B cell (primary cell): ENCODE data around the gene C11orf91. TPM values are rescaled to one million over a fixed set of nuclear protein-coding genes. Genes with fewer than 3 reads are reported as not detected.

Experiments used
- ATAC-seq: fragments of 200-7000 bp; cut with Tn5 transposase; one replicate; pipeline ENCODE4 v1.10.0; 2021; ENCODE audit warnings: low read depth, mild to moderate bottlenecking, moderate number of reproducible peaks, moderate library complexity
- CTCF ChIA-PET: fragments of 350-600 bp; sonication (Branson Sonifier 250); formaldehyde crosslinking; loops from one replicate; lab custom pipeline; 2021; ENCODE audit warnings: antibody characterized with exemption, inconsistent platforms; lab: Charles Lee
- POLR2A ChIA-PET: fragments of 350-600 bp; sonication (Branson Sonifier 250); formaldehyde crosslinking; loops from one replicate; lab custom pipeline; 2021; ENCODE audit warnings: antibody characterized with exemption; lab: Charles Lee
- DNase-seq: peaks from one replicate; pipeline ENCODE4 v3.0.0; 2013
- H2AFZ ChIP-seq: 2 replicates; pipeline ENCODE4 v1.6.1; 2012; ENCODE audit warnings: mild to moderate bottlenecking, low read depth, low read length; ENCODE audit not compliant: insufficient read depth, poor library complexity, severe bottlenecking
- H3K27ac ChIP-seq, 2 donors: 1 replicate in 1 of 2; 2 replicates in 1 of 2; pipeline ENCODE4 v1.5.1; 2012 to 2013; ENCODE audit warnings: low read length in 2 of 2, mild to moderate bottlenecking in 2 of 2, moderate library complexity in 1 of 2
- H3K27me3 ChIP-seq, 4 experiments: fragments of 200-600 bp in 1 of 4; sonication (generic) in 1 of 4; replicated peaks in 1 of 4; 1 replicate in 2 of 4; 2 replicates in 2 of 4; pipeline versions ENCODE4 v1.6.1 to v1.7.0; 2013 to 2016; ENCODE audit warnings: low read length in 3 of 4, mild to moderate bottlenecking in 2 of 4, mixed read lengths in 1 of 4, moderate library complexity in 1 of 4; ENCODE audit not compliant: insufficient read depth in 4 of 4, control insufficient read depth in 3 of 4; ENCODE audit errors: control extremely low read depth in 1 of 4
- H3K36me3 ChIP-seq, 2 experiments: replicated peaks in 1 of 2; 1 replicate in 1 of 2; 2 replicates in 1 of 2; pipeline versions ENCODE4 v1.6.1 to v1.7.1; 2013; ENCODE audit warnings: low read length in 1 of 2; ENCODE audit not compliant: insufficient read depth in 2 of 2, control insufficient read depth in 1 of 2; ENCODE audit errors: control extremely low read depth in 1 of 2, extremely low read depth in 1 of 2
- H3K4me1 ChIP-seq, 2 donors: fragments of 200-600 bp in 1 of 2; sonication (generic) in 1 of 2; 1 replicate in 1 of 2; 2 replicates in 1 of 2; pipeline versions ENCODE4 v1.5.1 to v1.6.1; 2013 to 2017; ENCODE audit warnings: low read length in 2 of 2; ENCODE audit not compliant: control insufficient read depth in 2 of 2, insufficient read depth in 2 of 2
- H3K4me2 ChIP-seq: replicated peaks from 2 replicates; pipeline ENCODE3; 2012; ENCODE audit warnings: mild to moderate bottlenecking, low read depth, low read length; ENCODE audit not compliant: poor library complexity, severe bottlenecking
- H3K4me3 ChIP-seq, 5 experiments: fragments of 200-600 bp in 1 of 5; sonication (generic) in 1 of 5; 1 replicate in 3 of 5; 2 replicates in 2 of 5; pipeline versions ENCODE4 v1.5.1 to v1.7.0; 2011 to 2016; ENCODE audit warnings: low read length in 4 of 5, mild to moderate bottlenecking in 4 of 5, low read depth in 2 of 5, control low read depth in 1 of 5, moderate library complexity in 1 of 5; ENCODE audit not compliant: insufficient read depth in 1 of 5; ENCODE audit errors: control extremely low read depth in 1 of 5, extremely low read depth in 1 of 5
- H3K79me2 ChIP-seq: fragments of 200-600 bp; sonication (generic); one replicate; pipeline ENCODE4 v1.6.0; 2016; ENCODE audit warnings: low read length; ENCODE audit not compliant: control insufficient read depth, insufficient read depth
- H3K9ac ChIP-seq: fragments of 200-600 bp; sonication (generic); 2 replicates; pipeline ENCODE4 v1.6.1; 2017; ENCODE audit warnings: mild to moderate bottlenecking, low read length, moderate library complexity
- H3K9me3 ChIP-seq, 3 donors: one replicate each; pipeline versions ENCODE4 v1.6.1 to v1.7.1; 2013; ENCODE audit warnings: low read length in 2 of 3; ENCODE audit not compliant: control insufficient read depth in 2 of 3, insufficient read depth in 1 of 3; ENCODE audit errors: control extremely low read depth in 1 of 3
- H4K20me1 ChIP-seq: 2 replicates; pipeline ENCODE4 v1.6.0; 2012; ENCODE audit warnings: mild to moderate bottlenecking, low read length; ENCODE audit not compliant: insufficient read depth, control insufficient read depth, poor library complexity, severe bottlenecking
- H3K27ac Mint-ChIP-seq: one replicate; pipeline ENCODE4 v1.8.0; 2021; ENCODE audit warnings: mixed read lengths
- H3K27me3 Mint-ChIP-seq: one replicate; pipeline ENCODE4 v1.8.0; 2021; ENCODE audit warnings: mixed read lengths
- H3K4me1 Mint-ChIP-seq: one replicate; pipeline ENCODE4 v1.8.0; 2021; ENCODE audit warnings: mixed read lengths
- H3K4me3 Mint-ChIP-seq: one replicate; pipeline ENCODE4 v1.8.0; 2021; ENCODE audit warnings: mixed read lengths
- H3K9me3 Mint-ChIP-seq: one replicate; pipeline ENCODE4 v1.8.0; 2022; ENCODE audit warnings: mixed read lengths; ENCODE audit not compliant: insufficient read depth
- CTCF ChIP-seq: fragments of 200-600 bp; IDR thresholded peaks from one replicate; pipeline ENCODE4 v1.8.0; 2022; ENCODE audit warnings: antibody characterized with exemption, mild to moderate bottlenecking
- EZH2 ChIP-seq: IDR thresholded peaks from 2 replicates; pipeline ENCODE4 v1.6.1; 2012; ENCODE audit warnings: borderline replicate concordance, low read depth, mild to moderate bottlenecking, moderate library complexity, low read length; ENCODE audit not compliant: insufficient read depth, poor library complexity, severe bottlenecking
- WGBS: methylation state at CpG from one replicate; pipeline ENCODE4 v1.1.5; 2013; ENCODE audit warnings: missing lambda C conversion rate; ENCODE audit not compliant: insufficient coverage; 5-methylcytosine and 5-hydroxymethylcytosine counted together
- intact Hi-C: fragments of 100-400 bp; cut with micrococcal nuclease; formaldehyde crosslinking; loops from one replicate; pipeline ENCODE4 v1.10.0; 2022
- polyA plus RNA-seq: library from polyadenylated mRNA; depleted of rRNA; stranded (reverse); fragments of >200 nt; gene quantifications from 2 replicates; pipeline ENCODE4 v1.2.3, GENCODE V29; 2012
- total RNA-seq, 2 donors: library from RNA; stranded (reverse); fragments of 120-200 nt in 1 of 2; gene quantifications; 1 replicate in 1 of 2; 2 replicates in 1 of 2; pipeline versions ENCODE4 v1.2.3 to v1.2.4, GENCODE V29; 2013 to 2022

The C11orf91 gene
- total and polyA plus RNA-seq, 2 donors (not counting 1 experiment from before 2014, with no cell fraction given), result not detected

DNA sequence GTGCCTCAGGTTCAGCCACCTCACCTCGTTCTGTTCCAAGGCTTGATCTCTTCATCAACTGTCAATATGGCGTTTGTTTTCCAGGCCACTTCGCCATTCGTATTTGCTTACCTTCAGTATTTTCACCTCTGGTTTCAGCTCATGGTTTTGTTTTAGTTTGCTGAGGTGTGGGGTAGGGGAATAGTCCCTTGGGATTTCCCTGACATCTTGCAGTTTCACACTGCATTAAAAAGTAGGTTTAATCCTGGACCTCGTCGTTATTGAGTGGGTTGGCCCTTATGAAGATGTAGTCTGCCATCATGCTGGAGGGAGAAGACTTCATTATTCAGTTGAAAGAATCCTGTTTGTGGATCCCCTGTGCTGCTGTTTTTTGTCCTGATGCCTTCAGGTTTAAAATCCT, 46.0 kb downstream of the C11orf91 start:
- Histone ChIP-seq H2AFZ (no peak overlapping the region), H3K79me2 (no peaks in the 10 kb centered on the region), H3K27me3 (peaks cover 0 to 7% (median 0%) of the 10 kb centered on the region in 4 experiments), H3K4me2 (no peak overlapping the region), H3K4me3 (no peak overlapping the region), H4K20me1 (no peaks in the 10 kb centered on the region), H3K36me3 (no peaks in the 10 kb centered on the region), H3K9ac (no peak overlapping the region), H3K9me3 (no peaks in the 10 kb centered on the region), H3K4me1 (no peaks in the 10 kb centered on the region), H3K27ac (no peak overlapping the region)
- H3K9me3 Mint-ChIP-seq, result no peaks in the 10 kb centered on the region
- no peak overlapping the region for H3K4me3 Mint-ChIP-seq
- DNase-seq (no peak), ATAC-seq (no peak)
- POLR2A ChIA-PET, result no interaction called here
- CTCF ChIA-PET, result no interaction called here
- WGBS, result 73% methylated on average over 4 of the region's 6 CpGs
- H3K27me3 Mint-ChIP-seq, result peaks cover 18% of the 10 kb centered on the region
- TF ChIP-seq CTCF, result no peak
- TF ChIP-seq EZH2, result no peak
- no peak overlapping the region for H3K27ac Mint-ChIP-seq
- no peaks in the 10 kb centered on the region for H3K4me1 Mint-ChIP-seq
- intact Hi-C loops, result no loop called here

- no peaks in the 10 kb centered on the region for H3K79me2 ChIP-seq
- TF ChIP-seq CTCF (no peak), EZH2 (no peak)
- ATAC-seq (no peak), DNase-seq (no peak)
- H3K4me1 ChIP-seq, result no peaks in the 10 kb centered on the region
- no peaks in the 10 kb centered on the region for H3K9me3 ChIP-seq
- ChIA-PET POLR2A (no interaction called here), CTCF (no interaction called here)
- Mint-ChIP-seq H3K4me3 (no peak overlapping the region), H3K9me3 (no peaks in the 10 kb centered on the region), H3K27ac (no peak overlapping the region), H3K4me1 (no peaks in the 10 kb centered on the region), H3K27me3 (peaks cover 18% of the 10 kb centered on the region)
- no peak overlapping the region for H3K4me2 ChIP-seq
- no peak overlapping the region for H3K27ac ChIP-seq
- H3K36me3 ChIP-seq, result no peaks in the 10 kb centered on the region
- peaks cover 0 to 7% (median 0%) of the 10 kb centered on the region in 4 experiments for H3K27me3 ChIP-seq
- no peaks in the 10 kb centered on the region for H4K20me1 ChIP-seq
- no peak overlapping the region for H2AFZ ChIP-seq
- intact Hi-C loops, result no loop called here
- WGBS, result 75% methylated on average over 1 of the region's 3 CpGs
- H3K9ac ChIP-seq, result no peak overlapping the region
- no peak overlapping the region for H3K4me3 ChIP-seq
Measured at GRCh38 chr11:33652930-33653329, 47.7 kb downstream of the C11orf91 start.
